SK-N-SH (cell line): ENCODE measurements around the gene ZDHHC14. TPM values are rescaled to one million over a fixed set of nuclear protein-coding genes. Genes with fewer than 3 reads are reported as not detected.

Experiments
- CTCF ChIA-PET: fragments of 300-600, 350-600 bp; formaldehyde crosslinking; extraction: SDS; loops from one replicate; lab custom pipeline; 2021; lab: Yijun Ruan, JAX
- POLR2A ChIA-PET: fragments of 350-600 bp; sonication (Branson Sonifier 250); formaldehyde crosslinking; extraction: SDS; loops from one replicate; lab custom pipeline; 2020; ENCODE audit warnings: antibody characterized with exemption, inconsistent platforms; lab: Yijun Ruan, JAX
- DNase-seq: peaks from one replicate; pipeline ENCODE4 v3.0.0; 2012
- H2AFZ ChIP-seq: fragments of 200-600 bp; sonication (generic); 2 replicates; pipeline ENCODE4 v1.8.1; 2016; ENCODE audit warnings: antibody characterized with exemption, mild to moderate bottlenecking, low read depth
- H3F3A ChIP-seq: fragments of 200-600 bp; sonication (generic); replicated peaks from 2 replicates; pipeline ENCODE3; 2016; ENCODE audit warnings: antibody characterized with exemption, mild to moderate bottlenecking; ENCODE audit not compliant: insufficient read depth
- H3K27ac ChIP-seq, 2 experiments: fragments of 200-500 bp in 1 of 2; fragments of 200-600 bp in 1 of 2; sonication (Bioruptor generic) in 1 of 2; sonication (generic), shearing (Covaris generic) in 1 of 2; 2 replicates each; pipeline versions ENCODE4 v1.5.1 to v1.6.1; 2014 to 2016; ENCODE audit warnings: low read depth in 2 of 2, inconsistent platforms in 1 of 2, low read length in 1 of 2, mild to moderate bottlenecking in 1 of 2, mixed read lengths in 1 of 2
- H3K27me3 ChIP-seq: fragments of 200-600 bp; sonication (generic), shearing (Covaris generic); 2 replicates; pipeline ENCODE4 v1.6.1; 2016; ENCODE audit warnings: mixed run types; ENCODE audit not compliant: insufficient read depth
- H3K36me3 ChIP-seq, 2 experiments: fragments of 200-500 bp in 1 of 2; fragments of 200-600 bp in 1 of 2; sonication (Bioruptor generic) in 1 of 2; sonication (generic) in 1 of 2; replicated peaks in 1 of 2; 2 replicates each; pipeline versions ENCODE3 to v1.5.1; 2014 to 2016; ENCODE audit warnings: low read length in 1 of 2, mild to moderate bottlenecking in 1 of 2; ENCODE audit not compliant: insufficient read depth in 2 of 2, control insufficient read depth in 1 of 2
- H3K4me1 ChIP-seq, 2 experiments: fragments of 200-500 bp in 1 of 2; fragments of 200-600 bp in 1 of 2; sonication (Bioruptor generic) in 1 of 2; sonication (generic), shearing (Covaris generic) in 1 of 2; 2 replicates each; pipeline versions ENCODE4 v1.5.1 to v1.6.1; 2014 to 2016; ENCODE audit warnings: low read depth in 1 of 2, low read length in 1 of 2, mixed run types in 1 of 2; ENCODE audit not compliant: insufficient read depth in 2 of 2, control insufficient read depth in 1 of 2
- H3K4me2 ChIP-seq: fragments of 200-600 bp; sonication (generic), shearing (Covaris generic); 2 replicates; pipeline ENCODE4 v1.6.1; 2017; ENCODE audit warnings: mixed run types
- H3K4me3 ChIP-seq, 2 experiments: fragments of 200-500 bp in 1 of 2; fragments of 200-600 bp in 1 of 2; sonication (Bioruptor generic) in 1 of 2; sonication (generic), shearing (Covaris generic) in 1 of 2; 2 replicates each; pipeline versions ENCODE4 v1.5.1 to v1.8.1; 2014 to 2016; ENCODE audit warnings: low read depth in 2 of 2, inconsistent platforms in 1 of 2, low read length in 1 of 2, mild to moderate bottlenecking in 1 of 2, mixed read lengths in 1 of 2, moderate library complexity in 1 of 2
- H3K79me2 ChIP-seq: fragments of 200-600 bp; sonication (generic); 2 replicates; pipeline ENCODE4 v1.8.1; 2017; ENCODE audit warnings: mild to moderate bottlenecking; ENCODE audit not compliant: insufficient read depth
- H3K9ac ChIP-seq: fragments of 200-600 bp; sonication (generic); 2 replicates; pipeline ENCODE4 v1.6.1; 2017; ENCODE audit warnings: mixed run types
- H3K9me2 ChIP-seq: fragments of 200-600 bp; sonication (generic); 2 replicates; pipeline ENCODE4 v1.6.1; 2017; ENCODE audit warnings: mixed run types
- H3K9me3 ChIP-seq: fragments of 200-600 bp; sonication (generic); 2 replicates; pipeline ENCODE4 v1.6.1; 2017; ENCODE audit warnings: mixed run types, mild to moderate bottlenecking, moderate library complexity
- H4K20me1 ChIP-seq: fragments of 200-600 bp; sonication (generic); 2 replicates; pipeline ENCODE4 v1.6.1; 2017; ENCODE audit warnings: mild to moderate bottlenecking, mixed run types; ENCODE audit not compliant: insufficient read depth
- CHD2 ChIP-seq: fragments of 150-350 bp; IDR thresholded peaks from 2 replicates; pipeline ENCODE4 v1.6.1; 2018; ENCODE audit warnings: low read length; ENCODE audit not compliant: partially characterized antibody
- CTCF ChIP-seq: fragments of 200-600 bp; sonication (generic); IDR thresholded peaks from 2 replicates; pipeline ENCODE4 v1.6.1; 2017; ENCODE audit warnings: antibody characterized with exemption, mild to moderate bottlenecking, moderate library complexity
- ELF1 ChIP-seq: IDR thresholded peaks from 2 replicates; pipeline ENCODE4 v1.4.0; 2012
- FOSL2 ChIP-seq: IDR thresholded peaks from 2 replicates; pipeline ENCODE4 v1.4.0; 2012; ENCODE audit warnings: low read depth, mild to moderate bottlenecking, moderate library complexity, borderline replicate concordance
- FOXJ3 ChIP-seq: sonication (generic); formaldehyde crosslinking; IDR thresholded peaks from 2 replicates; pipeline ENCODE4 v1.5.1; 2020; ENCODE audit warnings: mild to moderate bottlenecking, missing genetic modification reagents
- GABPA ChIP-seq: IDR thresholded peaks from 2 replicates; pipeline ENCODE4 v1.4.0; 2012; ENCODE audit warnings: low read depth, mild to moderate bottlenecking
- IRF3 ChIP-seq: fragments of 150-350 bp; IDR thresholded peaks from 2 replicates; pipeline ENCODE4 v1.6.1; 2016; ENCODE audit warnings: mild to moderate bottlenecking, low read depth, low read length
- JUND ChIP-seq: IDR thresholded peaks from 2 replicates; pipeline ENCODE4 v1.4.0; 2012
- MAX ChIP-seq: IDR thresholded peaks from 2 replicates; pipeline ENCODE4 v1.4.0; 2012; ENCODE audit warnings: low read depth
- MEF2A ChIP-seq: IDR thresholded peaks from 2 replicates; pipeline ENCODE4 v1.4.0; 2012; ENCODE audit warnings: low read depth, borderline replicate concordance
- MXI1 ChIP-seq: IDR thresholded peaks from 2 replicates; pipeline ENCODE4 v1.6.1; 2012; ENCODE audit warnings: mild to moderate bottlenecking, low read depth, low read length, improper control_type of control experiment
- NFIC ChIP-seq: IDR thresholded peaks from 2 replicates; pipeline ENCODE4 v1.4.0; 2012; ENCODE audit warnings: borderline replicate concordance
- POLR2AphosphoS5 ChIP-seq: IDR thresholded peaks from 2 replicates; pipeline ENCODE4 v1.6.1; 2012; ENCODE audit warnings: low read depth, low read length
- RCOR1 ChIP-seq: fragments of 150-350 bp; IDR thresholded peaks from 2 replicates; pipeline ENCODE4 v1.6.1; 2017; ENCODE audit warnings: antibody characterized with exemption, low read length
- REST ChIP-seq: IDR thresholded peaks from 2 replicates; pipeline ENCODE4 v1.6.1; 2012; ENCODE audit warnings: mild to moderate bottlenecking, low read depth, low read length, moderate library complexity
- RFX5 ChIP-seq: IDR thresholded peaks from 2 replicates; pipeline ENCODE4 v1.6.1; 2012; ENCODE audit warnings: mild to moderate bottlenecking, improper control_type of control experiment, low read length
- RXRA ChIP-seq: IDR thresholded peaks from 2 replicates; pipeline ENCODE4 v1.4.0; 2012; ENCODE audit warnings: low read depth, mild to moderate bottlenecking, borderline replicate concordance
- TAF1 ChIP-seq: IDR thresholded peaks from 2 replicates; pipeline ENCODE4 v1.6.1; 2012; ENCODE audit warnings: low read depth, mild to moderate bottlenecking, low read length, moderate library complexity, borderline replicate concordance
- USF1 ChIP-seq: IDR thresholded peaks from 2 replicates; pipeline ENCODE4 v1.4.0; 2012; ENCODE audit warnings: low read depth, borderline replicate concordance
- YY1 ChIP-seq: IDR thresholded peaks from 2 replicates; pipeline ENCODE4 v1.4.0; 2012; ENCODE audit warnings: low read depth, mild to moderate bottlenecking
- WGBS: methylation state at CpG from one replicate; pipeline ENCODE4 v1.1.6; 2017; ENCODE audit warnings: low lambda C conversion rate; 5-methylcytosine and 5-hydroxymethylcytosine counted together
- polyA plus RNA-seq, 3 experiments: library from polyadenylated mRNA; depleted of rRNA; stranded (reverse); fragments of >200 nt; gene quantifications; 2 replicates each; pipeline ENCODE4 v1.2.3, GENCODE V29; 2012

The ZDHHC14 gene
- polyA plus RNA-seq, 1 of the 3 experiments (the other 2 are of a cell fraction), result 5.4 TPM

GRCh38 chr6:157586088-157586414 is 205.1 kb downstream of the ZDHHC14 start:
- no peak overlapping the region for H3K4me2 ChIP-seq
- no peak overlapping the region for H3K9ac ChIP-seq
- no peaks in the 10 kb centered on the region for H3K4me1 ChIP-seq
- no peaks in the 10 kb centered on the region for H3K79me2 ChIP-seq
- H3K9me3 ChIP-seq, result no peaks in the 10 kb centered on the region
- no peaks in the 10 kb centered on the region for H3K9me2 ChIP-seq
- WGBS, result 96% methylated on average over 5 of the region's 5 CpGs
- no peak for TF ChIP-seq GABPA
- no peak for TF ChIP-seq RFX5
- no peak for TF ChIP-seq MEF2A
- TF ChIP-seq MXI1, result no peak
- no peak for TF ChIP-seq YY1
- no peak for TF ChIP-seq FOXJ3 (CRISPR knock-in tag)
- no peak for TF ChIP-seq RXRA
- TF ChIP-seq, all 33 proteins: peak for 0
- Histone ChIP-seq H3K36me3 (no peaks in the 10 kb centered on the region), H3K27ac (no peak overlapping the region), H3F3A (no peaks in the 10 kb centered on the region), H4K20me1 (no peaks in the 10 kb centered on the region), H2AFZ (no peak overlapping the region), H3K4me3 (no peak overlapping the region), H3K27me3 (no peaks in the 10 kb centered on the region)
- ChIA-PET CTCF (no interaction called here), POLR2A (no interaction called here)
- no peak for DNase-seq

GRCh38 chr6:157586476-157587126 is 205.6 kb downstream of the ZDHHC14 start:
- no peaks in the 10 kb centered on the region for H3K9me2 ChIP-seq
- H3K27me3 ChIP-seq, result no peaks in the 10 kb centered on the region
- no peak overlapping the region for H2AFZ ChIP-seq
- H3F3A ChIP-seq, result no peaks in the 10 kb centered on the region
- no peaks in the 10 kb centered on the region for H4K20me1 ChIP-seq
- H3K36me3 ChIP-seq, result no peaks in the 10 kb centered on the region
- 78% methylated on average over 6 of the region's 8 CpGs for WGBS
- no peaks in the 10 kb centered on the region for H3K79me2 ChIP-seq
- ChIA-PET POLR2A (no interaction called here), CTCF (interaction anchor here (0.7 to 1.3 kb wide), 2 partner anchors 10 to 53 kb away, joined by 3 read pairs; no protein-coding TSS in a partner anchor)
- H3K4me3 ChIP-seq, result no peak overlapping the region
- no peak overlapping the region for H3K9ac ChIP-seq
- H3K4me1 ChIP-seq, result no peaks in the 10 kb centered on the region
- no peak overlapping the region for H3K4me2 ChIP-seq
- H3K27ac ChIP-seq, result no peak overlapping the region
- no peaks in the 10 kb centered on the region for H3K9me3 ChIP-seq
- DNase-seq, result no peak
- TF ChIP-seq MXI1 (no peak), GABPA (no peak), USF1 (no peak), POLR2AphosphoS5 (no peak), NFIC (no peak), CHD2 (no peak), JUND (no peak), FOSL2 (no peak), CTCF (no peak), ELF1 (no peak), REST (no peak), IRF3 (no peak), RCOR1 (no peak), TAF1 (no peak), MAX (no peak)
